ENCODE results near the gene ZNF793.

GRCh38 chr19:37565370-37565669 lies 58.6 kb downstream of the ZNF793 start:
- no peak for TF ChIP-seq CTCF (conservative IDR thresholded peaks at IDR 0.05; ENCODE audit: low read length)
- no peak for TF ChIP-seq EZH2phosphoT487 (IDR thresholded peaks at IDR 0.05; ENCODE audit: borderline replicate concordance)
